Neural cell (in vitro differentiated cells): ENCODE measurements around the gene OR2A2. TPM values are rescaled to one million over a fixed set of nuclear protein-coding genes. Genes with fewer than 3 reads are reported as not detected.

Experiments used
- H2AFZ ChIP-seq: fragments of 200-600, 300-800 bp; sonication (generic), shearing (Covaris generic); 2 replicates; pipeline ENCODE4 v1.6.0; 2014; ENCODE audit warnings: low read depth, mild to moderate bottlenecking, antibody characterized with exemption, low read length, moderate library complexity
- H3F3A ChIP-seq: fragments of 200-600 bp; shearing (Covaris generic); 2 replicates; pipeline ENCODE4 v1.6.1; 2016; ENCODE audit warnings: mild to moderate bottlenecking, moderate library complexity, mixed read lengths, antibody characterized with exemption, low read length; ENCODE audit not compliant: insufficient read depth, poor library complexity, severe bottlenecking
- H3K27ac ChIP-seq: fragments of 200-600, 300-800 bp; sonication (generic), shearing (Covaris generic); 2 replicates; pipeline ENCODE4 v1.5.1; 2014; ENCODE audit warnings: mild to moderate bottlenecking, low read length, moderate library complexity
- H3K27me3 ChIP-seq: fragments of 300-800, 200-600 bp; sonication (generic), shearing (Covaris generic); 2 replicates; pipeline ENCODE4 v1.6.0; 2014; ENCODE audit warnings: mild to moderate bottlenecking, low read depth, low read length, moderate library complexity; ENCODE audit not compliant: insufficient read depth
- H3K36me3 ChIP-seq: fragments of 300-800, 200-600 bp; sonication (generic), shearing (Covaris generic); 2 replicates; pipeline ENCODE4 v1.5.1; 2014; ENCODE audit warnings: mild to moderate bottlenecking, antibody characterized with exemption, low read length, moderate library complexity; ENCODE audit not compliant: insufficient read depth
- H3K4me2 ChIP-seq: fragments of 300-800, 200-600 bp; sonication (generic), shearing (Covaris generic); 2 replicates; pipeline ENCODE4 v1.6.0; 2014; ENCODE audit warnings: mild to moderate bottlenecking, low read length
- H3K4me3 ChIP-seq: fragments of 300-800, 200-600 bp; sonication (generic), shearing (Covaris generic); 2 replicates; pipeline ENCODE4 v1.5.1; 2014; ENCODE audit warnings: mild to moderate bottlenecking, low read length, moderate library complexity
- H3K79me2 ChIP-seq: fragments of 200-600 bp; shearing (Covaris generic); replicated peaks from 2 replicates; pipeline ENCODE4 v1.6.0; 2014; ENCODE audit warnings: mild to moderate bottlenecking, low read length, moderate library complexity; ENCODE audit not compliant: insufficient read depth
- H3K9ac ChIP-seq: fragments of 300-800, 200-600 bp; sonication (generic), shearing (Covaris generic); 2 replicates; pipeline ENCODE4 v1.6.1; 2016; ENCODE audit warnings: mild to moderate bottlenecking, low read length, mixed read lengths
- H3K9me2 ChIP-seq: fragments of 200-600 bp; shearing (Covaris generic); 2 replicates; pipeline ENCODE4 v1.6.1; 2016; ENCODE audit warnings: mild to moderate bottlenecking, low read length, mixed read lengths; ENCODE audit not compliant: insufficient read depth
- H3K9me3 ChIP-seq: fragments of 200-600, 300-800 bp; sonication (generic), shearing (Covaris generic); 2 replicates; pipeline ENCODE4 v1.6.1; 2016; ENCODE audit warnings: mild to moderate bottlenecking, mixed run types, low read length, moderate library complexity, mixed read lengths
- H4K20me1 ChIP-seq: fragments of 200-600 bp; shearing (Covaris generic); 2 replicates; pipeline ENCODE4 v1.6.1; 2016; ENCODE audit warnings: mild to moderate bottlenecking, mixed run types; ENCODE audit not compliant: insufficient read depth
- CTCF ChIP-seq: fragments of 450-650 bp; IDR thresholded peaks from 2 replicates; pipeline ENCODE4 v1.5.1; 2014; ENCODE audit warnings: antibody characterized with exemption, mild to moderate bottlenecking, moderate library complexity; ENCODE audit not compliant: poor library complexity, severe bottlenecking
- EP300 ChIP-seq: fragments of 450-650 bp; conservative IDR thresholded peaks from 2 replicates; pipeline ENCODE4 v1.6.1; 2014; ENCODE audit warnings: antibody characterized with exemption, mild to moderate bottlenecking, moderate library complexity; ENCODE audit not compliant: poor library complexity, severe bottlenecking
- EZH2 ChIP-seq: fragments of 200-600, 300-800 bp; shearing (Covaris generic), sonication (generic); IDR thresholded peaks from 2 replicates; pipeline ENCODE4 v1.6.1; 2014; ENCODE audit warnings: antibody characterized with exemption, low read length, borderline replicate concordance, mild to moderate bottlenecking; ENCODE audit not compliant: insufficient read depth, poor library complexity, severe bottlenecking
- MXI1 ChIP-seq: fragments of 450-650 bp; conservative IDR thresholded peaks from 2 replicates; pipeline ENCODE4 v1.6.1; 2014; ENCODE audit warnings: antibody characterized with exemption, mild to moderate bottlenecking; ENCODE audit not compliant: poor library complexity, severe bottlenecking
- POLR2AphosphoS5 ChIP-seq: IDR thresholded peaks from 2 replicates; pipeline ENCODE4 v1.6.1; 2012
- RAD21 ChIP-seq: fragments of 450-650 bp; conservative IDR thresholded peaks from 2 replicates; pipeline ENCODE4 v1.6.1; 2014; ENCODE audit warnings: antibody characterized with exemption, mild to moderate bottlenecking, moderate library complexity
- REST ChIP-seq: IDR thresholded peaks from 2 replicates; pipeline ENCODE4 v1.6.1; 2012; ENCODE audit warnings: borderline replicate concordance
- SMC3 ChIP-seq: fragments of 450-650 bp; conservative IDR thresholded peaks from 2 replicates; pipeline ENCODE4 v1.6.1; 2014; ENCODE audit warnings: antibody characterized with exemption, mild to moderate bottlenecking, moderate library complexity; ENCODE audit not compliant: poor library complexity
- TAF1 ChIP-seq: IDR thresholded peaks from 2 replicates; pipeline ENCODE4 v1.6.1; 2012; ENCODE audit warnings: low read depth
- polyA plus RNA-seq: library from polyadenylated mRNA; depleted of rRNA; stranded (reverse); fragments of >200 nt; gene quantifications from 2 replicates; pipeline ENCODE4 v1.2.3, GENCODE V29; 2014

The OR2A2 gene
- polyA plus RNA-seq, 1 donor from 2014 or later: not detected

GRCh38 chr7:144130730-144131129 is 21.3 kb downstream of the OR2A2 start:
- TF ChIP-seq SMC3 (no peak), EP300 (no peak), MXI1 (no peak), REST (no peak), RAD21 (no peak), POLR2AphosphoS5 (no peak), CTCF (no peak), EZH2 (no peak), TAF1 (no peak)
- H3K27me3 ChIP-seq: no peaks in the 10 kb centered on the region
- no peaks in the 10 kb centered on the region for H3K9me2 ChIP-seq
- no peaks in the 10 kb centered on the region for H4K20me1 ChIP-seq
- H3K27ac ChIP-seq: no peak overlapping the region
- no peak overlapping the region for H3K4me3 ChIP-seq
- no peak overlapping the region for H3K9ac ChIP-seq
- H3K4me2 ChIP-seq: no peak overlapping the region
- H3K36me3 ChIP-seq: no peaks in the 10 kb centered on the region
- H3F3A ChIP-seq: no peaks in the 10 kb centered on the region
- no peaks in the 10 kb centered on the region for H3K9me3 ChIP-seq
- no peaks in the 10 kb centered on the region for H3K79me2 ChIP-seq
- no peak overlapping the region for H2AFZ ChIP-seq

- H3K4me3 ChIP-seq: no peak overlapping the region
- H4K20me1 ChIP-seq: no peaks in the 10 kb centered on the region
- no peak overlapping the region for H3K4me2 ChIP-seq
- no peak overlapping the region for H2AFZ ChIP-seq
- H3K9ac ChIP-seq: no peak overlapping the region
- no peak for TF ChIP-seq EZH2
- no peak for TF ChIP-seq EP300
- no peak for TF ChIP-seq POLR2AphosphoS5
- no peak for TF ChIP-seq MXI1
- TF ChIP-seq CTCF: no peak
- TF ChIP-seq SMC3: no peak
- TF ChIP-seq TAF1: no peak
- TF ChIP-seq RAD21: no peak
- TF ChIP-seq REST: no peak
- no peak overlapping the region for H3K27ac ChIP-seq
- no peaks in the 10 kb centered on the region for H3K9me3 ChIP-seq
- no peaks in the 10 kb centered on the region for H3K27me3 ChIP-seq
- no peaks in the 10 kb centered on the region for H3F3A ChIP-seq
- no peaks in the 10 kb centered on the region for H3K36me3 ChIP-seq
- H3K9me2 ChIP-seq: no peaks in the 10 kb centered on the region
- H3K79me2 ChIP-seq: no peaks in the 10 kb centered on the region
These were observed 22.9 kb downstream of the OR2A2 start for GRCh38 chr7:144132262-144132661.
